Renal cortex interstitium (tissue), 11 donors: Measurements from ENCODE around the gene ALDOC. TPM values are rescaled to one million over a fixed set of nuclear protein-coding genes. Genes with fewer than 3 reads are reported as not detected.

Experiments
- DNase-seq, 11 donors: peaks; one replicate each; pipeline ENCODE4 v3.0.0-alpha.2; 2013; ENCODE audit warnings: low read depth in 9 of 11, low spot score in 4 of 11; ENCODE audit errors: extremely low read depth in 1 of 11
- polyA plus RNA-seq, 3 donors: library from polyadenylated mRNA; unstranded; fragments of 120-200 nt; gene quantifications; one replicate each; pipeline ENCODE4 v1.2.1, GENCODE V29; 2013; ENCODE audit not compliant: insufficient read length in 3 of 3

The ALDOC gene
- polyA plus RNA-seq, 3 donors: 26.5 to 28.3 (median 27.3) TPM

DNA sequence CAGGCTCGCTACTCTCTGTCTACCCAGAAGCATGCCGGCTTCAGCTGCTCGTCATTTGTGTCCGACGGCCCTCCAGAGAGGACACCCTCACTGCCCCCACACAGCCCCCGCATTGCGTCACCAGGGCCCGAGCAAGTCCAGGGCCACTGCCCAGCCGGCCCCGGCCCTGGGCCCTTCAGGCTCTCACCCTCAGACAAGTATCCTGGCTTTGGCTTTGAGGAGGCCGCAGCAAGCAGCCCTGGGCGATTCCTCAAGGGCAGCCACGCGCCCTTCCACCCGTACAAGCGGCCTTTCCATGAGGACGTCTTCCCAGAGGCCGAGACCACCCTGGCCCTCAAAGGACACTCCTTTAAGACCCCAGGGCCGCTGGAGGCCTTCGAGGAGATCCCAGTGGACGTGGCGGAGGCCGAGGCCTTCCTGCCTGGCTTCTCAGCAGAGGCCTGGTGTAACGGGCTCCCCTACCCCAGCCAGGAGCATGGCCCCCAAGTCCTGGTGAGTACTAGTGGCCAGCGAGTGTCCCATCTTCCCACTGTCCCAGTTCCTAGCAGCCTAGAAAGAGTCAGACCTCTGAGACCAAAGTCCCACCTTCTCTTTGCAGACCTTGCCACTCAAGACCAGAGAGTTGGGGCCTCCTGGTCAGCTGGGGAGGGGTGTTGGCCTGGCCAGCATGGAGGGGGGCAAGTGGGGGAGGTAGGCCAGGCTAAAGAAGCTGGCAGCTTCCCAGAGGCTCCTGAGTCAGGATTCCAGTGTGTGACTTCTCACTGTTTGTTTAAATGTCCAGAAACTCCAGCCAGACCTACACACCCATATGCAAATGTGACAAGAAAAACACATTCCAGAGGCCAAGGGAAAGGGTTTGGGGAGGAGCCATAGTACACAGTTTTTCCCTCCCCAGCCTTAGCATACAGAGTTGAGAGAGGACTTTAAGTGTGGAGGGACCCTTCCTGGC, 51.9 kb downstream of the ALDOC start:
- DNase-seq: peak in 10 of 11 donors; percentile 28 to 86 (median 54)

- DNase-seq: no peak
These were observed 52.8 kb downstream of the ALDOC start for GRCh38 chr17:28523876-28524275.

- no peak for DNase-seq
These were observed 53.5 kb downstream of the ALDOC start for GRCh38 chr17:28523186-28523585.

Other genes starting within 250 kb of the ALDOC start
- gene IFT20, start 241.4 kb downstream of the ALDOC start, polyA plus RNA-seq: 10 to 100 TPM; 52.8 to 60.9 (median 58.2) TPM
- 10 to 100 TPM; 42.2 to 44.6 (median 42.3) TPM for gene TNFAIP1, start 241.1 kb downstream of the ALDOC start, polyA plus RNA-seq
- gene POLDIP2, start 219.4 kb downstream of the ALDOC start, polyA plus RNA-seq: 10 to 100 TPM; 87.4 to 92.1 (median 88.0) TPM
- gene SEBOX, start 211.7 kb downstream of the ALDOC start, polyA plus RNA-seq: not detected
- gene VTN, start 206.6 kb downstream of the ALDOC start, polyA plus RNA-seq: 10 to 100 TPM; 15.4 to 26.1 (median 19.4) TPM
- gene SARM1, start 205.2 kb downstream of the ALDOC start, polyA plus RNA-seq: 10 to 100 TPM; 10.5 to 15.9 (median 15.4) TPM
- gene SLC46A1, start 170.7 kb downstream of the ALDOC start, polyA plus RNA-seq: 10 to 100 TPM; 12.5 to 15.1 (median 13.5) TPM
- gene SLC13A2, start 103.3 kb downstream of the ALDOC start, polyA plus RNA-seq: 10 to 100 TPM; 12.2 to 16.7 (median 13.3) TPM
- under 1 TPM; 0.49 to 0.92 (median 0.68) TPM for gene FOXN1, start 70.5 kb downstream of the ALDOC start, polyA plus RNA-seq
- 10 to 100 TPM; 53.8 to 63.2 (median 59.6) TPM for gene UNC119, start 24.3 kb downstream of the ALDOC start, polyA plus RNA-seq
- 10 to 100 TPM; 94.7 to 98.0 (median 94.9) TPM for gene PIGS, start 5.4 kb downstream of the ALDOC start, polyA plus RNA-seq
- gene SPAG5, start 22.1 kb upstream of the ALDOC start, polyA plus RNA-seq: 10 to 100 TPM; 54.1 to 70.3 (median 68.1) TPM
- gene RSKR, start 37.3 kb upstream of the ALDOC start, polyA plus RNA-seq: 10 to 100 TPM; 12.2 to 31.0 (median 14.7) TPM
- 100 to 1,000 TPM in 1 of 3 donors, 10 to 100 TPM in 2; 93.5 to 100 (median 94.8) TPM for gene BLTP2, start 68.3 kb upstream of the ALDOC start, polyA plus RNA-seq
- gene SDF2, start 85.0 kb upstream of the ALDOC start, polyA plus RNA-seq: 10 to 100 TPM; 80.2 to 85.8 (median 81.8) TPM
- gene SUPT6H, start 85.3 kb upstream of the ALDOC start, polyA plus RNA-seq: 10 to 100 TPM; 71.4 to 75.8 (median 72.4) TPM
- 1 to 10 TPM; 5.9 to 8.7 (median 6.6) TPM for gene PROCA1, start 135.0 kb upstream of the ALDOC start, polyA plus RNA-seq
- gene RAB34, start 141.0 kb upstream of the ALDOC start, polyA plus RNA-seq: 100 to 1,000 TPM; 169 to 186 (median 184) TPM
- 100 to 1,000 TPM; 834 to 981 (median 852) TPM for gene RPL23A, start 143.1 kb upstream of the ALDOC start, polyA plus RNA-seq
- gene TLCD1, start 149.3 kb upstream of the ALDOC start, polyA plus RNA-seq: 10 to 100 TPM; 14.7 to 16.3 (median 16.1) TPM
- 10 to 100 TPM in 1 of 3 donors, 1 to 10 TPM in 2; 8.3 to 14.5 (median 8.4) TPM for gene NEK8, start 151.9 kb upstream of the ALDOC start, polyA plus RNA-seq
- gene TRAF4, start 167.1 kb upstream of the ALDOC start, polyA plus RNA-seq: 100 to 1,000 TPM; 107 to 149 (median 126) TPM